Inferior parietal cortex (tissue), 1 donor: ENCODE measurements around the gene GGA2.

Source experiments
- DNase-seq: peaks from one replicate; pipeline ENCODE4 v3.0.0-alpha.2; 2016; ENCODE audit errors: extremely low spot score

Gene GGA2

GRCh38 chr16:23414731-23415130 is 95.6 kb downstream of the GGA2 start:
- no peak for DNase-seq
